Right lobe of liver (tissue), 4 donors: ENCODE results near the gene SLC16A12.

Experiments
- POLR2A ChIP-seq: fragments of 450-650 bp; IDR thresholded peaks from one replicate; pipeline ENCODE4 v1.6.1; 2017; ENCODE audit warnings: antibody characterized with exemption, mild to moderate bottlenecking
- TF ChIP-seq, protein P1 (sequence below), 4 donors: fragments of 200-600 bp in 3 of 4; fragments of 450-650 bp in 1 of 4; IDR thresholded peaks; one replicate each; pipeline versions ENCODE4 v1.5.1 to v1.8.0; 2016 to 2022; ENCODE audit warnings: antibody characterized with exemption in 4 of 4, mild to moderate bottlenecking in 2 of 4
- donor health status: DM: no; HTN: no; CAD: no.
- donor health status: DM: no; HTN: no; CAD: no.
- donor health status: DM: no; HTN: yes; CAD: no.

DNA sequence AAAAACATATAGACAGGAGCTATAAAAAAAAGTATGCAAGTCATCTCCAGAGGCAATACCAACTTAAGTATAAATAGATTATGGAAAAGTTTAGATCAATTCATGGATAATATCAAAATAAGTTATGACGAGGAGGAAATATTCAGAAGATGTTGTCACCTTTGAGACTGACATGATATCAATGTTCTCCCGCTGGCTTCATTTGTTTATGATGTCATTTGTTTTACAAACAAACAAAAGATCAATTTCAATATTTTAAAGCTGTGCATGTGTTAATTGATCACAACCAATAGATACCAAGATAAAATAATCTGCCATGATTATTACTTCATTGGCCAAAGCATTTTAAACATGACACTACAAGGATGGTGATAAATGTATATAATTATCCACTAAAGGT lies 43.5 kb downstream of the SLC16A12 start:
- TF ChIP-seq, protein P1, sequence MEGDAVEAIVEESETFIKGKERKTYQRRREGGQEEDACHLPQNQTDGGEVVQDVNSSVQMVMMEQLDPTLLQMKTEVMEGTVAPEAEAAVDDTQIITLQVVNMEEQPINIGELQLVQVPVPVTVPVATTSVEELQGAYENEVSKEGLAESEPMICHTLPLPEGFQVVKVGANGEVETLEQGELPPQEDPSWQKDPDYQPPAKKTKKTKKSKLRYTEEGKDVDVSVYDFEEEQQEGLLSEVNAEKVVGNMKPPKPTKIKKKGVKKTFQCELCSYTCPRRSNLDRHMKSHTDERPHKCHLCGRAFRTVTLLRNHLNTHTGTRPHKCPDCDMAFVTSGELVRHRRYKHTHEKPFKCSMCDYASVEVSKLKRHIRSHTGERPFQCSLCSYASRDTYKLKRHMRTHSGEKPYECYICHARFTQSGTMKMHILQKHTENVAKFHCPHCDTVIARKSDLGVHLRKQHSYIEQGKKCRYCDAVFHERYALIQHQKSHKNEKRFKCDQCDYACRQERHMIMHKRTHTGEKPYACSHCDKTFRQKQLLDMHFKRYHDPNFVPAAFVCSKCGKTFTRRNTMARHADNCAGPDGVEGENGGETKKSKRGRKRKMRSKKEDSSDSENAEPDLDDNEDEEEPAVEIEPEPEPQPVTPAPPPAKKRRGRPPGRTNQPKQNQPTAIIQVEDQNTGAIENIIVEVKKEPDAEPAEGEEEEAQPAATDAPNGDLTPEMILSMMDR (IDR thresholded peaks at IDR 0.05) = no peak
- TF ChIP-seq POLR2A = no peak
